A549 (cell line): ENCODE measurements around the gene IL23A. TPM values are rescaled to one million over a fixed set of nuclear protein-coding genes. Genes with fewer than 3 reads are reported as not detected.
A peak's percentile ranks its signal among the peaks of the same experiment; 100 is the strongest.

Source experiments
- ATAC-seq, 2 experiments: fragments of 200-7000 bp in 1 of 2; fragments of >200 bp in 1 of 2; cut with Nextera tagmentation in 1 of 2; cut with Tn5 transposase in 1 of 2; 3 replicates each; pipeline versions ENCODE4 v1.8.0 to v1.9.1; 2018 to 2020; ENCODE audit warnings: mild to moderate bottlenecking in 1 of 2, moderate library complexity in 1 of 2
- CTCF ChIA-PET: fragments of 300-600 bp; sonication (Branson Sonifier 250); formaldehyde crosslinking; extraction: SDS; loops from one replicate; lab custom pipeline; 2021; ENCODE audit warnings: antibody characterized with exemption, inconsistent platforms; lab: Yijun Ruan, JAX
- POLR2A ChIA-PET: fragments of 350-600 bp; formaldehyde crosslinking; extraction: SDS; loops from one replicate; lab custom pipeline; 2021; ENCODE audit warnings: antibody characterized with exemption, inconsistent platforms; lab: Yijun Ruan, JAX
- DNase-seq, 2 experiments: peaks; one replicate each; pipeline versions ENCODE4 v3.0.0 to v3.0.0-alpha.2; 2011 to 2016; ENCODE audit warnings: low read depth in 1 of 2, low spot score in 1 of 2
- FAIRE-seq: peaks from 2 replicates; lab custom pipeline; 2011; peaks lifted over from hg19 to GRCh38; lab: Jason Lieb, UNC
- H3K27ac ChIP-seq, 2 experiments: fragments of >200 bp; sonication (Bioruptor Twin); formaldehyde crosslinking; 3 replicates each; pipeline ENCODE4 v1.5.1; 2016 to 2017
- H3K4me1 ChIP-seq: fragments of >200 bp; sonication (Bioruptor Twin); formaldehyde crosslinking; 3 replicates; pipeline ENCODE4 v1.6.1; 2016
- H3K4me2 ChIP-seq: fragments of >200 bp; sonication (Bioruptor Twin); formaldehyde crosslinking; 3 replicates; pipeline ENCODE4 v1.6.1; 2016
- H3K4me3 ChIP-seq: fragments of >200 bp; sonication (Bioruptor Twin); formaldehyde crosslinking; 3 replicates; pipeline ENCODE4 v1.5.1; 2016
- H3K9me3 ChIP-seq: fragments of >200 bp; sonication (Bioruptor Twin); formaldehyde crosslinking; 3 replicates; pipeline ENCODE4 v1.6.1; 2016
- ATOH8 ChIP-seq: fragments of 250-450 bp; sonication (Bioruptor Pico); IDR thresholded peaks from 2 replicates; pipeline ENCODE4 v1.5.0; 2020; ENCODE audit warnings: low read depth, mild to moderate bottlenecking, moderate library complexity
- BHLHE40 ChIP-seq: IDR thresholded peaks from 2 replicates; pipeline ENCODE4 v1.6.1; 2012; ENCODE audit warnings: low read depth, low read length, inconsistent platforms
- CBX8 ChIP-seq: fragments of 200-600 bp; sonication (generic); IDR thresholded peaks from 2 replicates; pipeline ENCODE4 v1.6.1; 2016
- CHD4 ChIP-seq: fragments of 200-600 bp; sonication (generic); IDR thresholded peaks from 2 replicates; pipeline ENCODE4 v1.6.1; 2016; ENCODE audit warnings: antibody characterized with exemption, mild to moderate bottlenecking, borderline replicate concordance
- EHF ChIP-seq: fragments of 250-450 bp; sonication (Bioruptor Pico); IDR thresholded peaks from 2 replicates; pipeline ENCODE4 v1.5.0; 2020; ENCODE audit warnings: mild to moderate bottlenecking
- ESRRA ChIP-seq: fragments of 150-350 bp; IDR thresholded peaks from 2 replicates; pipeline ENCODE4 v1.6.1; 2014; ENCODE audit warnings: mild to moderate bottlenecking, low read length, borderline replicate concordance
- FOXS1 ChIP-seq: fragments of 250-450 bp; sonication (Bioruptor Pico); IDR thresholded peaks from 2 replicates; pipeline ENCODE4 v1.5.0; 2020; ENCODE audit warnings: mild to moderate bottlenecking, moderate library complexity
- HMGXB4 ChIP-seq: fragments of 250-450 bp; sonication (Bioruptor Pico); IDR thresholded peaks from 2 replicates; pipeline ENCODE4 v1.5.0; 2021; ENCODE audit warnings: mild to moderate bottlenecking, moderate library complexity, borderline replicate concordance
- HOXA7 ChIP-seq: fragments of 250-450 bp; sonication (Bioruptor Pico); IDR thresholded peaks from 2 replicates; pipeline ENCODE4 v1.5.0; 2020; ENCODE audit warnings: mild to moderate bottlenecking, moderate library complexity
- JUNB ChIP-seq: fragments of >200 bp; sonication (Bioruptor Twin); formaldehyde crosslinking; IDR thresholded peaks from 2 replicates; pipeline ENCODE4 v1.6.1; 2016
- MAX ChIP-seq: IDR thresholded peaks from 2 replicates; pipeline ENCODE4 v1.6.1; 2012
- MYC ChIP-seq: IDR thresholded peaks from 2 replicates; pipeline ENCODE4 v1.6.1; 2012; ENCODE audit warnings: mild to moderate bottlenecking, inconsistent platforms, low read length, improper control_type of control experiment, borderline replicate concordance
- NFE2L2 ChIP-seq: fragments of 150-350 bp; conservative IDR thresholded peaks from 2 replicates; pipeline ENCODE4 v1.6.1; 2014; ENCODE audit warnings: low read length
- POLR2AphosphoS2 ChIP-seq: conservative IDR thresholded peaks from 2 replicates; pipeline ENCODE4 v1.6.1; 2012; ENCODE audit warnings: low read length, improper control_type of control experiment, inconsistent platforms
- RAD21 ChIP-seq, 2 experiments: fragments of >200 bp in 1 of 2; sonication (Bioruptor Twin) in 1 of 2; formaldehyde crosslinking in 1 of 2; IDR thresholded peaks in 1 of 2; conservative IDR thresholded peaks in 1 of 2; 2 replicates in 1 of 2; 3 replicates in 1 of 2; pipeline ENCODE4 v1.6.1; 2012 to 2018; ENCODE audit warnings: inconsistent platforms in 1 of 2
- RFX5 ChIP-seq: fragments of 450-650 bp; IDR thresholded peaks from 2 replicates; pipeline ENCODE4 v1.7.1; 2014; ENCODE audit warnings: antibody characterized with exemption, mild to moderate bottlenecking, moderate library complexity
- SREBF2 ChIP-seq: fragments of 450-650 bp; IDR thresholded peaks from 2 replicates; pipeline ENCODE4 v1.6.1; 2014; ENCODE audit warnings: mild to moderate bottlenecking, moderate library complexity
- TP53 ChIP-seq: fragments of 250-450 bp; sonication (Bioruptor Pico); IDR thresholded peaks from 2 replicates; pipeline ENCODE4 v1.5.0; 2021; ENCODE audit warnings: mild to moderate bottlenecking, moderate library complexity
- WGBS: methylation state at CpG from one replicate; pipeline ENCODE4 v1.1.6; 2017; ENCODE audit errors: missing lambda C conversion rate; 5-methylcytosine and 5-hydroxymethylcytosine counted together
- polyA plus RNA-seq, 4 experiments: library from polyadenylated mRNA; depleted of rRNA in 3 of 4; stranded (reverse); fragments of >200 nt; fragmentation: RNase III in 1 of 4; extraction: RNeasy Plus Mini Kit Qiagen cat#74134 plus additional on column Dnase treatment in 1 of 4; gene quantifications; 2 replicates in 3 of 4; 3 replicates in 1 of 4; pipeline ENCODE4 v1.2.3, GENCODE V29; 2011 to 2017
- TF ChIP-seq, protein P1 (sequence below): fragments of 200-600 bp; sonication (generic); IDR thresholded peaks from 2 replicates; pipeline ENCODE4 v1.6.1; 2016; ENCODE audit warnings: antibody characterized with exemption, mild to moderate bottlenecking, moderate library complexity
- TF ChIP-seq, protein P2 (sequence below): fragments of 450-650 bp; IDR thresholded peaks from 2 replicates; pipeline ENCODE4 v1.6.1; 2014; ENCODE audit warnings: antibody characterized with exemption

Gene IL23A
- polyA plus RNA-seq, 2 of the 4 experiments (the other 2 are of a cell fraction) = 0.21 to 0.31 TPM

- Histone ChIP-seq H3K4me3 (no peak overlapping the region), H3K9me3 (no peaks in the 10 kb centered on the region), H3K27ac (no peak overlapping the region), H3K4me2 (no peak overlapping the region), H3K4me1 (peaks cover 11% of the 10 kb centered on the region)
- TF ChIP-seq CHD4 (no peak), RAD21 (conservative IDR thresholded peaks at IDR 0.05 in 1 of 2, IDR thresholded peaks at IDR 0.05 in 1 of 2) (0 out of 5 replicates have a peak, but pooled peaks of 1 of the 2 experiments have one; percentile 16)
- CTCF ChIA-PET = interaction anchor here (1.1 to 2.5 kb wide), 4 partner anchors 10 to 146 kb away, joined by 3 to 7 read pairs (median 6); partner anchors contain the start of genes ANKRD52 and PAN2
- no peak for DNase-seq
- POLR2A ChIA-PET = no interaction called here
- no peak for FAIRE-seq
- ATAC-seq = no peak
- 81% methylated on average over 3 of the region's 3 CpGs for WGBS
These were observed 21.0 kb upstream of the IL23A start for GRCh38 chr12:56317675-56318074.

DNA sequence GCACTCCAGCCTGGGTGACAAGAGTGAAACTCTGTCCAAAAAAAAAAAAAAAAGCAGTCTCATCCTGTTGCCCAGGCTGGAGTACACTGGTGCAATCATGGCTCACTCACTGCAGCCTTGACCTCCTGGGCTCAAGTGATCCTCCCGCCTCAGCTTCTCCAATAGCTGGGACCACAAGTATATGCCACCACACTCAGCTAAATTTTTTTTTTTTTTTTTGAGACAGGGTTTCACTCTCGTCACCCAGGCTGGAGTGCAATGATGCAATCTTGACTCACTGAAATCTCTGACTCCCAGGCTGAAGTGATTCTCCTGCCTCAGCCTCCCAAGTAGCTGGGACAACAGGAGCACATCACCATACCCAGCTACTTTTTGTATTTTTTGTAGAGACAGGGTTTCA is 17.7 kb upstream of the IL23A start:
- ChIA-PET CTCF (interaction anchor here (1.3 to 2.4 kb wide), 2 partner anchors 13 to 143 kb away, joined by 3 to 6 read pairs; partner anchors contain the start of gene PAN2), POLR2A (interaction anchor here (1.2 kb wide), 1 partner anchor 13 kb away, joined by 3 read pairs; the partner anchor contains the start of gene PAN2)
- no peak for DNase-seq
- Histone ChIP-seq H3K4me2 (no peak overlapping the region), H3K4me1 (0 out of 3 replicates have a peak, but pooled peaks cover 3% of the 10 kb centered on the region), H3K9me3 (no peaks in the 10 kb centered on the region), H3K4me3 (no peak overlapping the region), H3K27ac (no peak overlapping the region)
- no peak for FAIRE-seq
- no peak for ATAC-seq
- WGBS = 93% methylated on average over 2 of the region's 2 CpGs
- TF ChIP-seq MYC (no peak), ESRRA (no peak), BHLHE40 (no peak), RFX5 (no peak), NFE2L2 (no peak), MAX (no peak), JUNB (no peak), EHF (CRISPR knock-in tag) (no peak), FOXS1 (CRISPR knock-in tag) (no peak), HOXA7 (CRISPR knock-in tag) (no peak), CBX8 (no peak), ATOH8 (CRISPR knock-in tag) (no peak), SREBF2 (no peak), TP53 (CRISPR knock-in tag) (no peak), POLR2AphosphoS2 (no peak), HMGXB4 (CRISPR knock-in tag) (no peak)
- TF ChIP-seq, protein P1, sequence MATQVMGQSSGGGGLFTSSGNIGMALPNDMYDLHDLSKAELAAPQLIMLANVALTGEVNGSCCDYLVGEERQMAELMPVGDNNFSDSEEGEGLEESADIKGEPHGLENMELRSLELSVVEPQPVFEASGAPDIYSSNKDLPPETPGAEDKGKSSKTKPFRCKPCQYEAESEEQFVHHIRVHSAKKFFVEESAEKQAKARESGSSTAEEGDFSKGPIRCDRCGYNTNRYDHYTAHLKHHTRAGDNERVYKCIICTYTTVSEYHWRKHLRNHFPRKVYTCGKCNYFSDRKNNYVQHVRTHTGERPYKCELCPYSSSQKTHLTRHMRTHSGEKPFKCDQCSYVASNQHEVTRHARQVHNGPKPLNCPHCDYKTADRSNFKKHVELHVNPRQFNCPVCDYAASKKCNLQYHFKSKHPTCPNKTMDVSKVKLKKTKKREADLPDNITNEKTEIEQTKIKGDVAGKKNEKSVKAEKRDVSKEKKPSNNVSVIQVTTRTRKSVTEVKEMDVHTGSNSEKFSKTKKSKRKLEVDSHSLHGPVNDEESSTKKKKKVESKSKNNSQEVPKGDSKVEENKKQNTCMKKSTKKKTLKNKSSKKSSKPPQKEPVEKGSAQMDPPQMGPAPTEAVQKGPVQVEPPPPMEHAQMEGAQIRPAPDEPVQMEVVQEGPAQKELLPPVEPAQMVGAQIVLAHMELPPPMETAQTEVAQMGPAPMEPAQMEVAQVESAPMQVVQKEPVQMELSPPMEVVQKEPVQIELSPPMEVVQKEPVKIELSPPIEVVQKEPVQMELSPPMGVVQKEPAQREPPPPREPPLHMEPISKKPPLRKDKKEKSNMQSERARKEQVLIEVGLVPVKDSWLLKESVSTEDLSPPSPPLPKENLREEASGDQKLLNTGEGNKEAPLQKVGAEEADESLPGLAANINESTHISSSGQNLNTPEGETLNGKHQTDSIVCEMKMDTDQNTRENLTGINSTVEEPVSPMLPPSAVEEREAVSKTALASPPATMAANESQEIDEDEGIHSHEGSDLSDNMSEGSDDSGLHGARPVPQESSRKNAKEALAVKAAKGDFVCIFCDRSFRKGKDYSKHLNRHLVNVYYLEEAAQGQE = no peak
- TF ChIP-seq, protein P2, sequence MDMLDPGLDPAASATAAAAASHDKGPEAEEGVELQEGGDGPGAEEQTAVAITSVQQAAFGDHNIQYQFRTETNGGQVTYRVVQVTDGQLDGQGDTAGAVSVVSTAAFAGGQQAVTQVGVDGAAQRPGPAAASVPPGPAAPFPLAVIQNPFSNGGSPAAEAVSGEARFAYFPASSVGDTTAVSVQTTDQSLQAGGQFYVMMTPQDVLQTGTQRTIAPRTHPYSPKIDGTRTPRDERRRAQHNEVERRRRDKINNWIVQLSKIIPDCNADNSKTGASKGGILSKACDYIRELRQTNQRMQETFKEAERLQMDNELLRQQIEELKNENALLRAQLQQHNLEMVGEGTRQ = no peak
